H1 (cell line): Measurements from ENCODE around the gene TTC21A. TPM values are rescaled to one million over a fixed set of nuclear protein-coding genes. Genes with fewer than 3 reads are reported as not detected.

Source experiments
- EZH2 ChIP-seq: fragments of 200-600 bp; sonication (generic); IDR thresholded peaks from 2 replicates; pipeline ENCODE4 v1.7.1; 2012; ENCODE audit warnings: low read depth, mild to moderate bottlenecking, moderate library complexity, low read length, inconsistent platforms; ENCODE audit not compliant: severe bottlenecking
- FOSL1 ChIP-seq: IDR thresholded peaks from 2 replicates; pipeline ENCODE4 v1.6.1; 2011; ENCODE audit warnings: mild to moderate bottlenecking, low read depth, low read length, moderate library complexity; ENCODE audit not compliant: insufficient read depth
- KDM4A ChIP-seq: IDR thresholded peaks from one replicate; pipeline ENCODE4 v1.7.1; 2012; ENCODE audit warnings: low read depth, mild to moderate bottlenecking, moderate library complexity, low read length, inconsistent platforms; ENCODE audit not compliant: severe bottlenecking
- RAD21 ChIP-seq, 2 experiments: IDR thresholded peaks in 1 of 2; conservative IDR thresholded peaks in 1 of 2; 2 replicates each; pipeline ENCODE4 v1.6.1; 2011; ENCODE audit warnings: low read depth in 2 of 2, low read length in 2 of 2, improper control_type of control experiment in 1 of 2, inconsistent platforms in 1 of 2, mild to moderate bottlenecking in 1 of 2, moderate library complexity in 1 of 2
- TAF1 ChIP-seq: IDR thresholded peaks from 2 replicates; pipeline ENCODE4 v1.6.1; 2011; ENCODE audit warnings: mild to moderate bottlenecking, low read depth, low read length
- TEAD4 ChIP-seq: IDR thresholded peaks from 2 replicates; pipeline ENCODE4 v1.6.1; 2012; ENCODE audit warnings: low read depth, low read length, inconsistent platforms, mixed read lengths
- polyA plus RNA-seq, 7 experiments: library from polyadenylated mRNA; depleted of rRNA in 3 of 7; stranded (reverse) in 5 of 7; unstranded in 2 of 7; fragments of >200 nt in 5 of 7; fragments of 200-250 nt in 2 of 7; gene quantifications; 1 replicate in 5 of 7; 2 replicates in 1 of 7; 4 replicates in 1 of 7; pipeline versions ENCODE4 v1.2.1 to v1.2.3, GENCODE V29; 2011 to 2013; ENCODE audit warnings: missing spikeins in 2 of 7, mixed read lengths in 2 of 7
- total RNA-seq: library from RNA; stranded (reverse); fragmentation: NEBNext Ultra II Directional; extraction: Animal tissue kit (Norgen Biotek cat#: 25700); gene quantifications from 2 replicates; pipeline ENCODE4 v1.2.1, GENCODE V29; 2021
- TF ChIP-seq, protein P1 (sequence below): IDR thresholded peaks from 2 replicates; pipeline ENCODE4 v1.6.1; 2012; ENCODE audit warnings: inconsistent platforms

TTC21A gene
- total and polyA plus RNA-seq, 2 of the 8 experiments (the other 6 are each of a cell fraction or from before 2014, with no cell fraction given) = 2.3 to 2.8 TPM

DNA sequence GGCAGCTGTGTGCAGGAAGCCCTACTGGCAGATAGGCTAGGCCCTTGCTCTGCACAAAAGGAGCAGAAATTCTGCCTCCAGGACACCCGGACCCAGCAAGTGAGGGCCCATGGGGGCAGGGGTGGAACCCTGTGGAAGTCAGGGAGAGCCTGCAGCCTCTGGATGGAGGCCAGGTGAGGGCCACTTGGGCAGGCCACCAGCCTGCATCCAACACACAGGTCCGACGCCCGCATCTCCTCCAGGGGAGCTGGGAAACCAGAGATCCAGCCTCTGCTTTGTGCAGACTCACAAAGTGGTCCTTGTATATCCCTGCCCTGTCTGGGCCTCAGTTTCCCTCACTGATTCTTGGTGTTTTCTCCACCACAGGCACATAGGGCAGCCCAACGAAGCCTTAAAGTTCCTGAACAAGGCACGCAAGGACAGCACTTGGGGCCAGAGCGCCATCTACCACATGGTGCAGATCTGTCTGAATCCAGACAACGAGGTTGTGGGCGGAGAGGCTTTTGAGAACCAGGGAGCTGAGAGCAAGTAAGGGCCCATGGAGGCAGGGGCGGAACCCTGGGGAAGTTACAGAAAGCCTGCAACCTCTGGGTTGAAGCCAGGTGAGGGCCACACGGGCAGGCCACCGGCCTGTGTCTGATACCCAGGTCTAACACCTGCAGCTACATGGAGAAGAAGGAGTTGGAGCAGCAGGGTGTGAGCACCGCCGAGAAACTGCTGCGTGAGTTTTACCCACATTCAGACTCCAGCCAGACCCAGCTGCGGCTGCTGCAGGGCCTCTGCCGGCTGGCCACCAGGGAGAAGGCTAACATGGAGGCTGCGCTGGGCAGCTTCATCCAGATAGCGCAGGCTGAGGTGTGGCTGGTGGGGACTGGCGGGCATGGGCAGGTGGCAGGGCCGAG is 29.3 kb downstream of the TTC21A start (continued):
- no peak for TF ChIP-seq RAD21 (IDR thresholded peaks at IDR 0.05 in 1 of 2, conservative IDR thresholded peaks at IDR 0.05 in 1 of 2; ENCODE audit: low read depth in 2 of 2, low read length in 2 of 2)
- TF ChIP-seq KDM4A = no peak
- TF ChIP-seq TEAD4 = no peak
- TF ChIP-seq FOSL1 = no peak
- TF ChIP-seq, protein P1, sequence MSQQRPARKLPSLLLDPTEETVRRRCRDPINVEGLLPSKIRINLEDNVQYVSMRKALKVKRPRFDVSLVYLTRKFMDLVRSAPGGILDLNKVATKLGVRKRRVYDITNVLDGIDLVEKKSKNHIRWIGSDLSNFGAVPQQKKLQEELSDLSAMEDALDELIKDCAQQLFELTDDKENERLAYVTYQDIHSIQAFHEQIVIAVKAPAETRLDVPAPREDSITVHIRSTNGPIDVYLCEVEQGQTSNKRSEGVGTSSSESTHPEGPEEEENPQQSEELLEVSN = no peak
- no peak for TF ChIP-seq TAF1
- no peak for TF ChIP-seq EZH2
- TF ChIP-seq, all 59 proteins: peak for 0
